ENCODE data around the gene FAM186B.

Gene FAM186B

GRCh38 chr12:49567611-49568441 is 37.6 kb downstream of the FAM186B start, which contains the start of gene MCRS1:
MCRS1 (minus strand) TSS chr12:49568142; CDS start chr12:49566731, 1,411 bp downstream.
- peak; percentile 80 to 87 for DNase-seq

DNA sequence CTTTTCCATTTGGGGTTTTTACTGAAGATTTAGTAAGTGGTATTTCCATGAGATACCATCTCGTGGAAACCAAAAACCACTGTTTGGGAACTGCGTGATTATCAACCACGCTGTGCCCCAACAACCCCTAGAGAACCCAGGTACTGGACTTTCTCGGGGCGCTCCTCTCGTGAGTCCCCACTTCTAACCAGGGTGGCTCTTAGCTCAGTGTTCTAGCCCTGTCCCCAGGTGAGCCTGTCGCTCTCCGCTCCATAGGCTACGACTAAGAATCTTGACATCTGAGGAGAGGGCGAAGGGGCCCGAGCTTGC is 38.2 kb downstream of the FAM186B start:
- no peak for DNase-seq

GRCh38 chr12:49566361-49566760 is 39.1 kb downstream of the FAM186B start:
- no peak for DNase-seq

- no peak for DNase-seq
Observed at GRCh38 chr12:49565406-49566265, 39.8 kb downstream of the FAM186B start.

GRCh38 chr12:49564686-49565405 is 40.6 kb downstream of the FAM186B start:
- DNase-seq = no peak

DNA sequence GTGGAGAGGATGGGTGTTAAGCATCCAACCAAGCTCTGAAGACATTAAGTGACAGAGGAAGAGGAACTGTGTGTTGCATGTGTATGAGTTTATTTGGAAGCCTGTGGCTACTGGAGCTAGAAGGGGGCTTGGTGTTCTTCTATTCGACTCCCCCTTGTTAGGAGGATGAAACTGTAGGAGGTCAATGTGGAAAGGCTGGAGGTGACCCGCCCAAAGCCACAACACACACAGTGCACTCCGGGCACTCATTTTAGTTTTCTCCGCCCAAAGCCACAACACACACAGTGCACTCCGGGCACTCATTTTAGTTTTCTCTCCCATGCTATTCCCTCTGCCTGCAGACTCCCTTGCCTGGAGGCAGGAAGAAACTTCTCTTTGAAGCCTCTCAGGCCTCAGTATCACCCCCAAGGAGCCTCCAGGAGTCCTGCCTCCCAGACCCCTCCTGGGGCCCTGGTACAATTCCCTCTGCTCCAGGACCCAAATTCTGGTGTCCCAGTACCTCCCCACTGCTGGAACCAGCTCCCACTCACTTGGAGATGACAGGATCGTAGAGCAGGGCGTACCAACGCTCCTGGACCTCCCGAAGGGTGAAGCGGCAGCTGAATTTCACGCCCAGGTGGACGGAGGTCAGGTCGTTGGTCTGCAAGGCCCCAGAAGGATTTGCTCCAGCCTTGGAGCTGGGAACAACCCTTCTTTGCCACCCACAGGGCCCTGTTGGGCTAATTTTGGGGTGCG is 41.3 kb downstream of the FAM186B start:
- no peak for DNase-seq

DNA sequence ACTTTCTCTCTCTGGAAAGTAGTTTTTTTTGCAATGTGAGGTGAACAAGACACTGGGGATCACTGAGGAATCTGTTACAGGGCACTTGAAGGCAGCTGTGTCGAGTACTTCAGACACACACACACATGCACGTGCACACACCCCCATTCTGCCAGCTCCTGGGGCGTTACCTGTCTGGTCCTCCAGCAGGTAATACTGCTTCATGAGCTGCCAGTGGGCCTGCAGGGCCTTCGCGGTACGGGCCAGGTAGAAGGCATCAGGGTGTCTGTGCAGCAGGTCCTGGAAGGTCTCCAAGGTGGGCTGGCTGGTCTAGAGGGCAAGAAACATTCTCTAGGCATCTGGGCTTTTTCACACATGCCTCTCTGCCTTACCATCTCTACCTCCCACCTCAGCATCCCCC is 42.6 kb downstream of the FAM186B start:
- DNase-seq = no peak

GRCh38 chr12:49562233-49562632 is 43.2 kb downstream of the FAM186B start:
- DNase-seq = no peak

- no peak for DNase-seq
Observed at GRCh38 chr12:49560695-49561094, 44.7 kb downstream of the FAM186B start.

DNA sequence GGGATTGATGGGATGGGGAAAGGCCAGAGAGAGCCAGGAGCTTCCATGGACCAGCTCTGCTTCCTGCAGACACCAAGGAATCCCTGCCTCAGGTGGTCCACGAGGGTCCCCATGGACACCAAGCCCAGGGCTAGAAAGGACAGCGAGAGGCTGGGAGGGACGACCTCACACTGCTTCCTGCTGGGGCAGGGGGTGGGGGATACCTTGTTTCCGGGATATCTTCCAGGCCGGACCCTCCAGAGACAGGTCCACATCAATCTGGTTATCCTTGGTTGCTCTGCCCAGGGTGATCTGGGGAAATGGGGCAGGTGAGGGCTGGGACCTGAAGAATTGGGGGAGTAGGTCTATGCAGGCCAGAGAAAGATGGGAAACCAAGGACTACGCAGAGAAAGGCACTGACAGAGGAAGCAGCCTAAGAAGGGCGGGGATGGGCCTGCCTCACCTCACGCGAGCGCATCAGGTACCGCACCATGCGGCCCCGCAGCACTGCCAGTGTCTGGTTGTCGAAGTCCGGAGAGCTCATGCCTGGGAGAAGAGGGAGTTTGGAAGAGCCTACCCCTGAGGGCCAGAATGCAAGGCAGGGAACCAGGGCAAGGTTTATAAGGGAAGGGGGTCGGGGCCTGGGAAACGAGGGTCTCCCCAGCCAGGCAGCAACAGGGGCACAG is 46.3 kb downstream of the FAM186B start:
- no peak for DNase-seq

- no peak for DNase-seq
Observed at GRCh38 chr12:49558526-49558925, 46.9 kb downstream of the FAM186B start.

DNA sequence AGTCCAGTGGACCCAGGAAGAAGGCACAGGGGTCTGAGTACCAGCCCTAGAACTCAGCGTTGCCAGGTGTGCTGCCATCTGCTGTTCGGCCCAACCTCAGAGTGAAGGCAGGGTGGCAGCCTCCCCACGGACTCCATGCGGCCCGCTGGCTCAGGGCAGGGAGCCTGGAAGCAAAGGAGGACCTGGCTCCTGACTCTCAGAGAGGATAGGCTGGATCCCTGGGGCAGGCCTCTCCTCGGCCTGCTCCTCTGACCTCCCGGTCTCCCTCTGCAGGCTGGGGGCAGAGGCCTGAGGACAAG is 47.6 kb downstream of the FAM186B start:
- DNase-seq = no peak

DNA sequence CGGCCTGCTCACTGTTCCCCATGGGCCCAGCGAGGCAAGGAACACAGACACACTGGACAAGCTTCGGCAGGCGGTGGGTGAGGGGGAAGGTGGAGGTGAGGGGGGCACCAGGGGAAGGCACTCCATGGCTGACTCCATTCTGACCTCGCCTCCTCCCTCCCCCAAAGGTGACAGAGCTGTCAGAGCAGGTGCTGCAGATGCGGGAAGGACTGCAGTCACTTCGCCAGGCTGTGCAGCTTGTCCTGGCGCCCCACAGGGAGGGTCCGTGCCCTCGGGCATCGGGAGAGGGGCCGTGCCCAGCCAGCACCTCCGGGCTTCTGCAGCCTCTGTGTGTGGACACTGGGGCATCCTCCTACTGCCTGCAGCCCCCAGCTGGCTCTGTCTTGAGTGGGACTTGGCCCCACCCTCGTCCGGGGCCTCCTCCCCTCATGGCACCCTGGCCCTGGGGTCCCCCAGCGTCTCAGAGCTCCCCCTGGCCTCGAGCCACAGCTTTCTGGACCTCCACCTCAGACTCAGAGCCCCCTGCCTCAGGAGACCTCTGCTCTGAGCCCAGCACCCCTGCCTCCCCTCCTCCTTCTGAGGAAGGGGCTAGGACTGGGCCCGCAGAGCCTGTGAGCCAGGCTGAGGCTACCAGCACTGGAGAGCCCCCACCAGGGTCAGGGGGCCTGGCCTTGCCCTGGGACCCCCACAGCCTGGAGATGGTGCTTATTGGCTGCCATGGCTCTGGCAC is 48.1 kb downstream of the FAM186B start:
- no peak for DNase-seq

DNA sequence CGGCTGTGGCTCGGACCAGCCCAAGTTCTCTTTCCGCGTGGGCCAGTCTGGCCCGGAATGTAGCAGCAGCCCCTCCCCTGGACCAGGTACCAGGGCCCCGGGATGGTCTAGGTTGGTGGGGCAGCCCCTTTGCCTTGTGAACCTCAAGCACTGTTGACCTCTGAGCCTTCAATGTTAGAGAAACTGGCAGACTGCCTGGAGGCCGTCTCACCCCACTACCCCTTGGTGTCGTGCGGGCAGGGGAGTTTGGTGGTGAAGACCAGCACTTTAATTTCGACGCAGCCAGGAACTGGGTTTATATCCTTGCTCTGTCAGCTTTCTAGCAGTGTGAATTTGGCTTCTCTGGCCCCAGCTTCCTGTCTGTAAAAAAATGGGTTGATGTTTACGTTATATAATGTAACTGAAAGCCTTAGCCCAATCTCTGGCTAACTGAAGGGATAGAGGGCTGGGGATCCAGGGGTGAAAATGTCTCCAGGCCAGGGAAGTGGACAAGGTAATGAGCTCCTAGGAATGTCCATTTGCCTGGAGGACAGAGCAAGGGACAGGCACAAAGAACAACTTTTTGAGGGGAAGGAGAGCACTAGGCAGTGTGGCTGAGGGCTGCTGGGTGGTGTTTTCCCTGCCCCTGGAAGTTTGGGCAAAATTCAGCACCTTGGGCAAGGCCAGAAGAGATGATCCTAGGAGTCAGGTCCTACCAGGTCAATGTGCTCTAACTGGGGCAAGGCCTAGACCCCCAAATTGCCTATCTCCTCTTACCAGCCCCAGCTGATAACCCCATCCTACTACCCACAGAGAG is 48.9 kb downstream of the FAM186B start:
- no peak for DNase-seq

- no peak for DNase-seq
Observed at GRCh38 chr12:49555631-49556390, 49.6 kb downstream of the FAM186B start.

DNA sequence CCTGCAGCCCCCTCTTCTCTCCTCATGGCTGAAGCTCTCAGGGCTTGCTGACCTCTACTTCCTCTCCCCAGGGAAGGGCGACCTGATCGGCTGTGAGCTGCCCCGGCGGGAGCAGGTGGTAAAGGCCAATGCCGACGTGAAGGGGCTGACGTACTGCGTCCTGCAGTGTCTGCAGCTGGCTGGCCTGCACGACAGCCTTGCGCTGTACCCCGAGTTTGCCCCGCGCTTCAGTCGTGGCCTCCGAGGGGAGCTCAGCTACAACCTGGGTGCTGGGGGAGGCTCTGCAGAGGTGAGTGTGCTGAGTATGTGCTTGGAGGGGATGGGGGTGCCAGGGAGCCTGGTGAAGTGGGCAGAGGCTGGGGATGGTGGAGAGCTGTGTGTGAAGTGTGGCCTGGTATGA is 51.2 kb downstream of the FAM186B start:
- no peak for DNase-seq

DNA sequence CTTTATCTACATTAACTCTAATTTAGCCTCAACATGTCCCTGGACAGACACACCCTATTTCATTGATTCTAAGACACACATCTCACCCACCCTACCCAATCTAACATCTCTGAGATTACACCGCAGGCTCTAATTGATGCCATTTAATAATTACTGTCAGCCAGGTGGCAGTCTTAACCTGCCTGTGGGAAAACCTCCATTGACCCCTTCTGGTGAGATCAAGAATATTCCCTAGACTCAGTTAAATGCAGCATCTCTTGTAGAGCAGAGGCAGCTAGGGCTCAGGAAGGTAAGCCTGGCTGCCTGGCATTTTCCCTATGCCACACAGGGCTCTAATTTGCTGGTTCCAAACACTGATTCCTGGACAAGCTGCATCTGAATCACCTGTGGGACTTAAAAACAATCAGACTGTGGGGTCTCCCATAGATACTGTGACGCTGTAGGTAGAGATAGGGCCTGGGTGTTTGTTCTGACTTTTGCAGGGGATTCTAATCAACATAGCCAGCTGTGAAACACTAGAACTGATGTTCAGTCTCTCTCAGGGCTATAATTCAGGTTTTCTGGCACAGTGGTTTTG is 51.8 kb downstream of the FAM186B start:
- DNase-seq = peak; percentile 19 to 43

DNA sequence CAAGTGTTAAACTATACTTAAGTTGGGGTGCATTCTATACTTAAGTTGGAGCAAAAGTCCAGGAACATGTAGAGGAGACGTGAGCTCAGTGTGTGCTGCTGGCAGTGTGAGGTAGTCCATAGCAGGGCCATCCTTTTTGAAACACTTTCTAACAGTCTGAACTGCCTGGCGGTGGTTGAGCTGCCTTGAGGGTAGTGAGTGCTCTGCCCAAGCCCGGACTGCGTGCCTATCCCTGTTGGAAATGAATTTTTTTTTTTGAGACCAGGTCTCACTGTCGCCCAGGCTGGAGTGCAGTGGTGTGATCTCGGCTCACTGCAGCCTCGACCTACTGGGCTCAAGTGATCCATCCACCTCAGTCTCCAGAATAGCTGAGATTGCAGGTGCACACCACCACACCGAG is 52.5 kb downstream of the FAM186B start:
- DNase-seq = no peak

GRCh38 chr12:49552425-49552824 is 53.0 kb downstream of the FAM186B start:
- no peak for DNase-seq

GRCh38 chr12:49552014-49552413 is 53.4 kb downstream of the FAM186B start:
- no peak for DNase-seq
